Suprapubic skin (tissue), 4 donors: Measurements from ENCODE around the gene ATAD3B.

Source experiments
- EP300 ChIP-seq: sonication (generic); formaldehyde crosslinking; IDR thresholded peaks from one replicate; pipeline ENCODE4 v1.6.1; 2017; ENCODE audit warnings: antibody characterized with exemption
- POLR2A ChIP-seq, 2 donors: fragments of 450-650 bp; IDR thresholded peaks; one replicate each; pipeline ENCODE4 v1.6.1; 2017; ENCODE audit warnings: antibody characterized with exemption in 2 of 2, mild to moderate bottlenecking in 2 of 2, moderate library complexity in 2 of 2
- POLR2AphosphoS5 ChIP-seq, 3 donors: sonication (generic); formaldehyde crosslinking; IDR thresholded peaks; one replicate each; pipeline ENCODE4 v1.6.1; 2017; ENCODE audit warnings: antibody characterized with exemption in 3 of 3
- TF ChIP-seq, protein P1 (sequence below), 2 donors: fragments of 200-600 bp in 1 of 2; fragments of 450-650 bp in 1 of 2; sonication (generic) in 1 of 2; IDR thresholded peaks; one replicate each; pipeline ENCODE4 v1.5.1; 2016 to 2019; ENCODE audit warnings: antibody characterized with exemption in 2 of 2, mild to moderate bottlenecking in 1 of 2, moderate library complexity in 1 of 2

DNA sequence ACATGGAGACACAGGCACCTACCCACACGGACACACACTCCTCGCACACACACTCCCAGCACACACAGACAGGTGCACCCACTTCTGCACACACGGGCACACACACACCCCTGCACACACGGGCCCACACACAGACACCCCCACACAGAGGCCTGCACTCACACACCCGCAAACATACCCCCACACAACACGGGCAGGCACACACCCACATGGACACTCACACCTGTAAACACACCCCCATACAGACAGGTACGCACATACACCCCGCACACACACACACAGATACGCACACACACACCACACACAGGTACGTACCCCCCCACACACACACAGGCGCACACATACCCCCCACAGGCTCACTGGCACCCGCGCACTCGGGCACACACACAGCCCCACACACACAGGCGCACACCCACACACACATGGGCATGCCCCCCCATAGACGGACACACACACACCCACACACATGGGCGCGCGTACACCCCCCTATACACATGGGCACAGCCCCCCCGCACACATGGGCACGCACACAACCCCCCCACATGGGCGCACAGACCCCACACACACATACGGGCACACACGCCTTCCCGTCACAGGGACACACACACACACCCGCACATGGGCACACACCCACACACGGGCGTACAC lies 46.5 kb downstream of the ATAD3B start:
- TF ChIP-seq, protein P1, sequence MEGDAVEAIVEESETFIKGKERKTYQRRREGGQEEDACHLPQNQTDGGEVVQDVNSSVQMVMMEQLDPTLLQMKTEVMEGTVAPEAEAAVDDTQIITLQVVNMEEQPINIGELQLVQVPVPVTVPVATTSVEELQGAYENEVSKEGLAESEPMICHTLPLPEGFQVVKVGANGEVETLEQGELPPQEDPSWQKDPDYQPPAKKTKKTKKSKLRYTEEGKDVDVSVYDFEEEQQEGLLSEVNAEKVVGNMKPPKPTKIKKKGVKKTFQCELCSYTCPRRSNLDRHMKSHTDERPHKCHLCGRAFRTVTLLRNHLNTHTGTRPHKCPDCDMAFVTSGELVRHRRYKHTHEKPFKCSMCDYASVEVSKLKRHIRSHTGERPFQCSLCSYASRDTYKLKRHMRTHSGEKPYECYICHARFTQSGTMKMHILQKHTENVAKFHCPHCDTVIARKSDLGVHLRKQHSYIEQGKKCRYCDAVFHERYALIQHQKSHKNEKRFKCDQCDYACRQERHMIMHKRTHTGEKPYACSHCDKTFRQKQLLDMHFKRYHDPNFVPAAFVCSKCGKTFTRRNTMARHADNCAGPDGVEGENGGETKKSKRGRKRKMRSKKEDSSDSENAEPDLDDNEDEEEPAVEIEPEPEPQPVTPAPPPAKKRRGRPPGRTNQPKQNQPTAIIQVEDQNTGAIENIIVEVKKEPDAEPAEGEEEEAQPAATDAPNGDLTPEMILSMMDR (IDR thresholded peaks at IDR 0.05), result no peak
- TF ChIP-seq POLR2A (IDR thresholded peaks at IDR 0.05) (no peak), EP300 (no peak), POLR2AphosphoS5 (IDR thresholded peaks at IDR 0.05) (no peak)
